HS-27A (cell line): ENCODE data around the gene PRR5.
"Not testable (repeated sequence)": the region's sequence is repeated elsewhere in the genome, so short reads cannot be mapped to it uniquely, and the experiment has no call there.

Experiments
- DNase-seq: peaks from one replicate; pipeline ENCODE4 v3.0.0-alpha.2; 2012; ENCODE audit warnings: low read depth, missing footprints

The PRR5 gene

GRCh38 chr22:44735518-44736428, 33.8 kb downstream of the PRR5 start:
- no peak for DNase-seq

GRCh38 chr22:44736581-44737405, 34.8 kb downstream of the PRR5 start:
- no peak for DNase-seq

GRCh38 chr22:44737406-44738346, 35.7 kb downstream of the PRR5 start:
- no peak for DNase-seq

GRCh38 chr22:44738347-44738715, 36.3 kb downstream of the PRR5 start:
- DNase-seq = no peak

GRCh38 chr22:44739024-44739423, 37.0 kb downstream of the PRR5 start:
- DNase-seq = no peak

- DNase-seq = not testable (repeated sequence)
Measured at GRCh38 chr22:44739666-44740065, 37.7 kb downstream of the PRR5 start.

- DNase-seq = no peak
Measured at GRCh38 chr22:44740307-44740706, 38.3 kb downstream of the PRR5 start.

GRCh38 chr22:44741929-44742328, 39.9 kb downstream of the PRR5 start:
- no peak for DNase-seq

- no peak for DNase-seq
Measured at GRCh38 chr22:44743247-44743646, 41.2 kb downstream of the PRR5 start.

- DNase-seq = no peak
Measured at GRCh38 chr22:44743804-44744211, 41.8 kb downstream of the PRR5 start.

- no peak for DNase-seq
Measured at GRCh38 chr22:44745853-44746789, 44.1 kb downstream of the PRR5 start.

- DNase-seq = not testable (repeated sequence)
Measured at GRCh38 chr22:44747784-44748127, 45.8 kb downstream of the PRR5 start.

- DNase-seq = no peak
Measured at GRCh38 chr22:44748524-44748923, 46.5 kb downstream of the PRR5 start.

GRCh38 chr22:44750481-44750880, 48.5 kb downstream of the PRR5 start:
- DNase-seq = no peak

- no peak for DNase-seq
Measured at GRCh38 chr22:44752285-44753188, 50.5 kb downstream of the PRR5 start, which contains the start of gene ARHGAP8. ARHGAP8 (plus strand) TSS chr22:44752575; CDS start chr22:44786528, 33,953 bp downstream.

- no peak for DNase-seq
Measured at GRCh38 chr22:44753189-44754042, 51.4 kb downstream of the PRR5 start.

GRCh38 chr22:44754998-44755397, 53.0 kb downstream of the PRR5 start:
- no peak for DNase-seq

- no peak for DNase-seq
Measured at GRCh38 chr22:44755417-44755816, 53.4 kb downstream of the PRR5 start.

- no peak for DNase-seq
Measured at GRCh38 chr22:44755956-44756361, 54.0 kb downstream of the PRR5 start.
